ENCODE results near the gene TBC1D3B. TPM values are rescaled to one million over a fixed set of nuclear protein-coding genes. Genes with fewer than 3 reads are reported as not detected.

Gene TBC1D3B
- 1.2 and 5.9 TPM in 2 replicates for total RNA-seq

GRCh38 chr17:36176536-36176935 lies at the start of gene TBC1D3B:
TBC1D3B (minus strand) TSS chr17:36176636; CDS start chr17:36175050, 1,586 bp downstream.

GRCh38 chr17:36210439-36211211 lies 34.2 kb upstream of the TBC1D3B start, which contains the start of gene CCL4L2:
CCL4L2 (plus strand) TSS chr17:36211063.

Other genes starting within 250 kb of the TBC1D3B start
- gene RDM1, start 245.9 kb downstream of the TBC1D3B start, total RNA-seq: under 0.01 and 0.43 TPM in 2 replicates
- not detected in 2 replicates for gene LYZL6, start 232.9 kb downstream of the TBC1D3B start, total RNA-seq
- gene CCL16, start 195.1 kb downstream of the TBC1D3B start, total RNA-seq: not detected in 2 replicates
- not detected in 2 replicates for gene CCL14, start 189.9 kb downstream of the TBC1D3B start, total RNA-seq
- gene CCL15, start 175.1 kb downstream of the TBC1D3B start, total RNA-seq: not detected in 2 replicates
- not detected in 2 replicates for gene CCL23, start 158.7 kb downstream of the TBC1D3B start, total RNA-seq
- not detected in 2 replicates for gene CCL18, start 112.4 kb downstream of the TBC1D3B start, total RNA-seq
- not detected in 2 replicates for gene CCL3, start 86.5 kb downstream of the TBC1D3B start, total RNA-seq
- not detected in 2 replicates for gene CCL4, start 72.8 kb downstream of the TBC1D3B start, total RNA-seq
- gene CCL3L1, start 20.1 kb upstream of the TBC1D3B start, total RNA-seq: not detected in 2 replicates
- not detected in 2 replicates for gene CCL4L2, start 34.4 kb upstream of the TBC1D3B start, total RNA-seq
- gene TBC1D3I, start 87.9 kb upstream of the TBC1D3B start, total RNA-seq: under 0.01 TPM in 1 of 2 replicates, not detected in the other
- not detected in 2 replicates for gene TBC1D3G, start 147.2 kb upstream of the TBC1D3B start, total RNA-seq
- not detected in 2 replicates for gene TBC1D3H, start 211.8 kb upstream of the TBC1D3B start, total RNA-seq

Data from placental epithelial cell (primary cell).